Endothelial cell of umbilical vein (primary cell): Measurements from ENCODE around the gene SRP19. TPM values are rescaled to one million over a fixed set of nuclear protein-coding genes. Genes with fewer than 3 reads are reported as not detected.

ENCODE experiments used
- BruUV-seq: library from RNA; stranded (reverse); fragments of 400-500 nt; replicated peaks from 2 replicates; lab custom pipeline; 2021; lab: Mats Ljungman, UMichigan
- CTCF ChIA-PET: fragments of 300-600, 350-600 bp; sonication (Branson Sonifier 250); formaldehyde crosslinking; loops from one replicate; lab custom pipeline; 2021; ENCODE audit warnings: antibody characterized with exemption, inconsistent platforms; lab: Charles Lee
- POLR2A ChIA-PET: fragments of 300-600, 350-600 bp; sonication (Branson Sonifier 250); formaldehyde crosslinking; loops from one replicate; lab custom pipeline; 2021; ENCODE audit warnings: antibody characterized with exemption, inconsistent platforms; lab: Charles Lee
- DNase-seq: peaks from one replicate; pipeline ENCODE4 v3.0.0-alpha.2; 2011; ENCODE audit warnings: low read depth, low spot score
- FAIRE-seq: peaks from 2 replicates; lab custom pipeline; 2011; peaks lifted over from hg19 to GRCh38; lab: Jason Lieb, UNC
- H2AFZ ChIP-seq: 2 replicates; pipeline ENCODE4 v1.6.0; 2012; ENCODE audit warnings: low read depth, low read length, control low read depth, inconsistent platforms
- H3K27ac ChIP-seq: 2 replicates; pipeline ENCODE4 v1.5.1; 2011; ENCODE audit warnings: low read depth, mild to moderate bottlenecking, control low read depth, low read length, moderate library complexity; ENCODE audit not compliant: insufficient read depth
- H3K27me3 ChIP-seq, 2 experiments: 2 replicates each; pipeline versions ENCODE4 v1.6.0 to v1.6.1; 2011; ENCODE audit warnings: low read length in 2 of 2, mixed read lengths in 1 of 2; ENCODE audit not compliant: control insufficient read depth in 2 of 2, insufficient read depth in 2 of 2
- H3K36me3 ChIP-seq, 2 experiments: 2 replicates in 1 of 2; 3 replicates in 1 of 2; pipeline ENCODE4 v1.5.1; 2011; ENCODE audit warnings: low read length in 2 of 2, mild to moderate bottlenecking in 1 of 2, moderate library complexity in 1 of 2; ENCODE audit not compliant: control insufficient read depth in 2 of 2, insufficient read depth in 2 of 2; ENCODE audit errors: extremely low read depth in 1 of 2
- H3K4me1 ChIP-seq: 3 replicates; pipeline ENCODE4 v1.5.1; 2011; ENCODE audit warnings: mild to moderate bottlenecking, low read length; ENCODE audit not compliant: control insufficient read depth, insufficient read depth; ENCODE audit errors: extremely low read depth
- H3K4me2 ChIP-seq: 2 replicates; pipeline ENCODE4 v1.6.1; 2011; ENCODE audit warnings: low read length, control low read depth, mixed read lengths; ENCODE audit not compliant: insufficient read depth
- H3K4me3 ChIP-seq, 3 experiments: fragments of 200-600 bp in 1 of 3; sonication (generic), shearing (Covaris generic) in 1 of 3; replicated peaks in 1 of 3; 2 replicates each; pipeline ENCODE4 v1.5.1; 2011 to 2016; ENCODE audit warnings: control low read depth in 3 of 3, low read length in 3 of 3, mild to moderate bottlenecking in 2 of 3, inconsistent platforms in 1 of 3, low read depth in 1 of 3, moderate library complexity in 1 of 3; ENCODE audit not compliant: insufficient read depth in 1 of 3
- H3K79me2 ChIP-seq: 2 replicates; pipeline ENCODE4 v1.6.0; 2012; ENCODE audit warnings: low read length, inconsistent platforms; ENCODE audit not compliant: control insufficient read depth, insufficient read depth
- H3K9ac ChIP-seq: replicated peaks from 2 replicates; pipeline ENCODE3; 2011; ENCODE audit warnings: low read length, control low read depth; ENCODE audit not compliant: insufficient read depth; ENCODE audit errors: extremely low read depth
- H3K9me1 ChIP-seq: replicated peaks from 3 replicates; pipeline ENCODE4 v1.6.0; 2011; ENCODE audit warnings: mild to moderate bottlenecking, low read length; ENCODE audit not compliant: control insufficient read depth, insufficient read depth; ENCODE audit errors: extremely low read depth
- H3K9me3 ChIP-seq: replicated peaks from 2 replicates; pipeline ENCODE4 v1.5.1; 2012; ENCODE audit warnings: low read length, inconsistent platforms; ENCODE audit not compliant: control insufficient read depth, insufficient read depth
- H4K20me1 ChIP-seq: replicated peaks from 2 replicates; pipeline ENCODE3; 2011; ENCODE audit warnings: mild to moderate bottlenecking, low read length; ENCODE audit not compliant: control insufficient read depth, insufficient read depth; ENCODE audit errors: extremely low read depth
- EZH2 ChIP-seq: IDR thresholded peaks from 2 replicates; pipeline ENCODE4 v1.6.1; 2012; ENCODE audit warnings: borderline replicate concordance, low read depth, mild to moderate bottlenecking, moderate library complexity, low read length, inconsistent platforms; ENCODE audit not compliant: severe bottlenecking
- FOS ChIP-seq: IDR thresholded peaks from 2 replicates; pipeline ENCODE4 v1.6.1; 2011; ENCODE audit warnings: mild to moderate bottlenecking, low read length, moderate library complexity, borderline replicate concordance; ENCODE audit not compliant: insufficient read depth
- GATA2 ChIP-seq: IDR thresholded peaks from 2 replicates; pipeline ENCODE4 v1.7.0; 2011; ENCODE audit warnings: low read depth, mild to moderate bottlenecking, moderate library complexity, mixed read lengths, low read length; ENCODE audit not compliant: insufficient read length, insufficient read depth
- JUN ChIP-seq: IDR thresholded peaks from 2 replicates; pipeline ENCODE4 v1.6.1; 2011; ENCODE audit warnings: borderline replicate concordance, low read depth; ENCODE audit not compliant: insufficient read length, insufficient read depth
- MYC ChIP-seq: IDR thresholded peaks from one replicate; pipeline ENCODE4 v1.6.1; 2011; ENCODE audit warnings: mild to moderate bottlenecking, low read depth, low read length
- POLR2A ChIP-seq: IDR thresholded peaks from 2 replicates; pipeline ENCODE4 v1.6.1; 2012; ENCODE audit warnings: low read depth, mild to moderate bottlenecking, control low read depth, low read length
- POLR2AphosphoS5 ChIP-seq: IDR thresholded peaks from 2 replicates; pipeline ENCODE4 v1.6.1; 2012; ENCODE audit warnings: low read depth, mild to moderate bottlenecking, control low read depth, low read length, moderate library complexity; ENCODE audit not compliant: insufficient read depth
- dilution Hi-C: fragments of 300-500 bp; cut with MboI; formaldehyde crosslinking; loops from one replicate; pipeline ENCODE4 v1.15.0; 2019; ENCODE audit warnings: low sequenced_read_pairs; ENCODE audit not compliant: extremely low pct_ligation_motif_present
- intact Hi-C: fragments of 100-400 bp; cut with micrococcal nuclease; formaldehyde crosslinking; loops from one replicate; pipeline ENCODE4 v1.10.0; 2022
- polyA plus RNA-seq, 4 experiments: library from polyadenylated mRNA; depleted of rRNA in 3 of 4; stranded (reverse) in 3 of 4; unstranded in 1 of 4; fragments of >200 nt; gene quantifications; 2 replicates each; pipeline versions ENCODE4 v1.2.1 to v1.2.3, GENCODE V29; 2011 to 2012; ENCODE audit warnings: missing spikeins in 1 of 4
- total RNA-seq: library from RNA; stranded (reverse); gene quantifications from 2 replicates; pipeline ENCODE4 v1.2.3, GENCODE V29; 2021
- TF ChIP-seq, protein P1 (sequence below): IDR thresholded peaks from 2 replicates; pipeline ENCODE4 v1.6.1; 2011; ENCODE audit not compliant: insufficient read depth, insufficient read length
- TF ChIP-seq, protein P2 (sequence below), 2 donors: IDR thresholded peaks; 1 replicate in 1 of 2; 2 replicates in 1 of 2; pipeline ENCODE4 v1.5.1; 2011; ENCODE audit warnings: low read length in 2 of 2, mild to moderate bottlenecking in 2 of 2, moderate library complexity in 2 of 2, control low read depth in 1 of 2, inconsistent platforms in 1 of 2, low read depth in 1 of 2; ENCODE audit not compliant: insufficient read depth in 1 of 2; ENCODE audit errors: extremely low read depth in 1 of 2

The SRP19 gene
- total and polyA plus RNA-seq, 2 donors (not counting 3 experiments of a cell fraction or from before 2014, with no cell fraction given), result 28.6 to 69.4 TPM

DNA sequence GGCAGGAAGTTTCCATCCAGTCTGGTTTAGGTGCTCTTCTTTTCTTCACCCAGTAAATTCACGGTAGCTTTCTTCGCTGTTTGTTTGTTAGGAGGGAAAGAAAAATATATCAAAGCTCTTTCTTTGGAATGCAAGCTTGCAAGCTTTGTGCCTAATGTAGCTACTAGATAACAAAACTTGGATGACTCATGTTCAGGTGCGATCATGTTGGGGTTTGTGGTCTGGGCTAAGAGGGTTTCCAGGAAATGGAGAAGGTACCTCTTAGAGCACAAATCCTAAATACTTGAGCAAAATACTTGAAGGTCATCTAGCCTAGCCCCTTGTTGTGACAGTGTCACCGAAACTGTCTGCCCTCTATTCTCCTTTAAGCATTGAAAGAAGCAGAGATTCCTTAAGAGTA lies 17.7 kb downstream of the SRP19 start:
- no peak for TF ChIP-seq POLR2AphosphoS5
- peak; percentile 34 for TF ChIP-seq JUN
- TF ChIP-seq, protein P1, sequence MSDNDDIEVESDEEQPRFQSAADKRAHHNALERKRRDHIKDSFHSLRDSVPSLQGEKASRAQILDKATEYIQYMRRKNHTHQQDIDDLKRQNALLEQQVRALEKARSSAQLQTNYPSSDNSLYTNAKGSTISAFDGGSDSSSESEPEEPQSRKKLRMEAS, result no peak
- peaks cover 4% of the 10 kb centered on the region for H3K4me1 ChIP-seq
- no peak overlapping the region for H2AFZ ChIP-seq
- H3K9ac ChIP-seq, result no peak overlapping the region
- no peak overlapping the region for H3K4me3 ChIP-seq
- H3K27me3 ChIP-seq, result no peaks in the 10 kb centered on the region
- no peak overlapping the region for H3K4me2 ChIP-seq
- no TSS peak for BruUV-seq
- H3K9me1 ChIP-seq, result no peaks in the 10 kb centered on the region
- H3K36me3 ChIP-seq, result peaks cover 9 to 16% of the 10 kb centered on the region in 2 experiments
- peak; percentile 10 for DNase-seq
- peak; percentile 48 for FAIRE-seq
- CTCF ChIA-PET, result interaction anchor here (1.4 kb wide), 1 partner anchor 30 kb away, joined by 6 read pairs; no protein-coding TSS in a partner anchor
- H3K79me2 ChIP-seq, result peaks cover 2% of the 10 kb centered on the region
- H3K27ac ChIP-seq, result peak overlapping the region; percentile 21
- H3K9me3 ChIP-seq, result no peaks in the 10 kb centered on the region
- dilution Hi-C loops (no loop called here), intact Hi-C loops (no loop called here)
- no peaks in the 10 kb centered on the region for H4K20me1 ChIP-seq
- POLR2A ChIA-PET, result no interaction called here

DNA sequence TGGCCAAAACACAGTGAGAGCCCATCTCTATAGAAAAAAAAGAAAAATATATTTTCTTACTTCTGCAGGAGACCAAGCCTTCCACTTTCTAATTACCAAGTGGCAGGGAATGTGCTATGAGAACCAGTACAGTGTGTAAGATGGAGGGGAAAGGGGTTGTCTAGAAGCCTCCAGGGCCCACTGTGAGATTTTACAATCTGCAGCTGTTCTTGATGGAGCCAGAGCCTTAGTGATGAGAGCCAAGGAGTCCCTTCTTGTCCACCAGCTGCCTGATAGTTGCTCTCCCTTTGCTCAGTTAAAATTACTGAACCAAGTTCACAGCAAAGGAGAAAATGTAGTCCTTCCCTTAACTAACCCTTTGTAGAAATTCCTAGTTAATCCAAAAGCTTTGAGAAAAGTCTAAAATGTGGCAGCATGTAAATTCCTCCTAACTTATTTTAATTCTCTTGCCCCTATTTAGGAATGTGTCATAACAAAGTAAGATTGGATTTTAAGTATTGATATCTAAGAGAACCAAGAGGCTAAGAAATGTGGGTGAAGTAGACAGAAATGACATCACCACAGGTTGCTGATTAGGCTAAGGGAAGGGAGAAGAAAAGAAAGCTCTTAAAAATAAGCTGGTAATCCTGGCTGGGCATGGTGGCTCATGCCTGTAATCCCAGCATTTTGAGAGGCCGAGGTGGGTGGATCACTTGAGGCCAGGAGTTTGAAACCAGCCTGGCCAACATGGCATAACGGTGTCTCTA lies 19.3 kb downstream of the SRP19 start:
- TF ChIP-seq GATA2, result no peak
- no peak for TF ChIP-seq POLR2A
- no peak for TF ChIP-seq FOS
- TF ChIP-seq JUN, result no peak
- no peak for TF ChIP-seq POLR2AphosphoS5
- TF ChIP-seq, protein P2, sequence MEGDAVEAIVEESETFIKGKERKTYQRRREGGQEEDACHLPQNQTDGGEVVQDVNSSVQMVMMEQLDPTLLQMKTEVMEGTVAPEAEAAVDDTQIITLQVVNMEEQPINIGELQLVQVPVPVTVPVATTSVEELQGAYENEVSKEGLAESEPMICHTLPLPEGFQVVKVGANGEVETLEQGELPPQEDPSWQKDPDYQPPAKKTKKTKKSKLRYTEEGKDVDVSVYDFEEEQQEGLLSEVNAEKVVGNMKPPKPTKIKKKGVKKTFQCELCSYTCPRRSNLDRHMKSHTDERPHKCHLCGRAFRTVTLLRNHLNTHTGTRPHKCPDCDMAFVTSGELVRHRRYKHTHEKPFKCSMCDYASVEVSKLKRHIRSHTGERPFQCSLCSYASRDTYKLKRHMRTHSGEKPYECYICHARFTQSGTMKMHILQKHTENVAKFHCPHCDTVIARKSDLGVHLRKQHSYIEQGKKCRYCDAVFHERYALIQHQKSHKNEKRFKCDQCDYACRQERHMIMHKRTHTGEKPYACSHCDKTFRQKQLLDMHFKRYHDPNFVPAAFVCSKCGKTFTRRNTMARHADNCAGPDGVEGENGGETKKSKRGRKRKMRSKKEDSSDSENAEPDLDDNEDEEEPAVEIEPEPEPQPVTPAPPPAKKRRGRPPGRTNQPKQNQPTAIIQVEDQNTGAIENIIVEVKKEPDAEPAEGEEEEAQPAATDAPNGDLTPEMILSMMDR (IDR thresholded peaks at IDR 0.05; ENCODE audit: extremely low read depth in 1 of 2, insufficient read depth in 1 of 2, low read depth in 1 of 2, low read length in 2 of 2), result no peak
- TF ChIP-seq, protein P1, result no peak
- no peak for TF ChIP-seq EZH2
- no peak for TF ChIP-seq MYC
- DNase-seq, result no peak
- CTCF ChIA-PET, result interaction anchor here (0.8 to 1.3 kb wide), 3 partner anchors 16 to 41 kb away, joined by 3 read pairs; partner anchors contain the start of gene REEP5
- Histone ChIP-seq H3K4me1 (peaks cover 4% of the 10 kb centered on the region), H3K27me3 (no peaks in the 10 kb centered on the region), H3K9me1 (no peaks in the 10 kb centered on the region), H2AFZ (no peak overlapping the region), H3K9ac (no peak overlapping the region), H3K27ac (no peak overlapping the region), H3K9me3 (no peaks in the 10 kb centered on the region), H4K20me1 (no peaks in the 10 kb centered on the region), H3K79me2 (peaks cover 2% of the 10 kb centered on the region), H3K4me3 (no peak overlapping the region), H3K36me3 (peaks cover 11 to 22% of the 10 kb centered on the region in 2 experiments), H3K4me2 (no peak overlapping the region)
- BruUV-seq, result no TSS peak
- POLR2A ChIA-PET, result interaction anchor here (0.6 kb wide), 1 partner anchor 12 kb away, joined by 3 read pairs; no protein-coding TSS in a partner anchor
- intact Hi-C loops (no loop called here), dilution Hi-C loops (no loop called here)
- FAIRE-seq, result no peak
